GM19452 (cell line): Measurements from ENCODE around the gene ABHD15.

ENCODE experiments used
- ATAC-seq: cut with Tn5 transposase; IDR thresholded peaks from one replicate; pipeline ENCODE4 v1.9.1; 2021; ENCODE audit not compliant: unreplicated experiment

ABHD15 gene

GRCh38 chr17:29595107-29595942, 28.5 kb upstream of the ABHD15 start:
- no peak for ATAC-seq

- ATAC-seq: no peak
Measured at GRCh38 chr17:29594519-29595090, 27.8 kb upstream of the ABHD15 start.

DNA sequence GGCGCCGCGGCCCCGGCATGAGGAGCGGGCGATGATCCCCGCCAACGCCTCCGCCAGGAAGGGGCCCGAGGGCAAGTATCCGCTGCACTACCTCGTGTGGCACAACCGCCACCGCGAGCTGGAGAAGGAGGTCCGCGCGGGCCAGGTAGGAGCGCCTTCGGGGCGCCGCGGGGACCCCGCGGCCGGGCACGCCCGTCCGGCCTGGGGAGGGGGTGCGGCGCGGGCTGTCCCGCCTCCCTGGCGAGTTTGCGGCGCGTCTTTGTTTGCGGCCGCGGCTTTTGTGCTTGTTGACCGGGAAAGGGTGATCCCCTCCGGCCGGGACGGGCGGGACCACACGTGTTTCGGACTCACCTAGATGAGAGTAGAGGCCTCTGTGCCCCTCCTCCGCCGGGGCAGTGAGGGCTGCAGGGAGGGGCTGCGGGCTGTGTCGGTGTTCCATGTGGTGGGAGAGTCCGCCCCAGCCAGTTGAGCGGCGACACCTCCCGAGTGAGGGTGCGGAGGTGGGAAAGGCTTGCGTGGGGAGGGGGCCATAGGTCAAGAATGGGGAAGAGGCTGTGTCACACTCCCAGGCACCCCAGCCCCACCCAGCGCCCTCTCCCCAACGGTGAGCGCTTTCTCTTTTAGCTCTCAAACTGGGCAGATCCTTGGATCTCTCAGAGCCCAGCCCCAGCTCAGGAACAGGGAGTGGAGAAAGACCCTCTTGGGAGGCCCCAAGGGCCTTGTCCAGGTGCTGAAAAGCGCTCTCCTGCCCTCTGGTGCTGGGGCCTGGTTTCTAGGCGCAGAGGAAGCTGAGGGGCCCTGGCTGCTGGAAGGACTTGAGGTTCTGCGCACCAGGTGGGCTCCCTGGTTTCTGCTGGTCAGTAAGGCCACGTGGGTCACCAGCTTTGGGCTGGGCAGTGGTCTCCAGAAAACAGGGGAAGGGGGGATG, 27.0 kb upstream of the ABHD15 start:
- no peak for ATAC-seq

DNA sequence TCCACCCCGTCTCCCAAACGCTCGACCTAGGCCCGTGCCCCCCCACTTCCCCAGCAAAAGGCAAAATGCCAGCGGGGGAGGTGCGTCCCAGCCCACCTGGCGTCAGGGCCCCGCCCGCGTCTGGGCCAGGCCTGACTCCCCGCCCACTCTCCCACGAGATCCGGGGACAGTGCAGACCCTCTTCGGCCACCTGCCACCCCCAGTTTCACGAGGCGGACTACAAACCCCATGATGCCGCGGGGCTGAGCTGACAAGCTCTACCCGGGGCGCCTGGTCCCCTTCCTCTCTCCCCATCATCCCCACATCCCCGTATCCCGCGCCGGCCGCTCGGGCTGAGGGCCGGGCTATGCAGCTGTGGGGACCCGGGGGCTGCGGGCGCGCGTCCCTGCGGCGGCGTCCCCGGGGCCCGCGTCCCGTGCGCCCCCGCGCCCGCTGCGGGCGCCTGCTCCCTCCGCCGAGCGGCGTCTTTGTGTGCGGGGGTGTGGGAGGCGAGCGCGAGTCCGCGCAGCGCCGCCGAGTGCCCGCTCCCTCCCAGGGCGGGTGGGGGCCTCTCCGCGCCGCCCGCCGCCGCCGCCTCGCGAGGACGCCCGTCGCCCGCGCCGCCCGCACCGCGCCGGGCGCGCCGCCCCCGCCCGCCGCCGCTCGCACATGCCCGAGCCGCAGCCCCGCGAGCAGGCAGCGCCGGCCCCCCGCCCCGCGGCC, 26.2 kb upstream of the ABHD15 start, which contains the start of gene ANKRD13B:
Gene ANKRD13B, plus strand, starts transcription at position 283 of the 702 bp plus-strand sequence. CDS start 490 bp downstream, outside the sequence.
- no peak for ATAC-seq

DNA sequence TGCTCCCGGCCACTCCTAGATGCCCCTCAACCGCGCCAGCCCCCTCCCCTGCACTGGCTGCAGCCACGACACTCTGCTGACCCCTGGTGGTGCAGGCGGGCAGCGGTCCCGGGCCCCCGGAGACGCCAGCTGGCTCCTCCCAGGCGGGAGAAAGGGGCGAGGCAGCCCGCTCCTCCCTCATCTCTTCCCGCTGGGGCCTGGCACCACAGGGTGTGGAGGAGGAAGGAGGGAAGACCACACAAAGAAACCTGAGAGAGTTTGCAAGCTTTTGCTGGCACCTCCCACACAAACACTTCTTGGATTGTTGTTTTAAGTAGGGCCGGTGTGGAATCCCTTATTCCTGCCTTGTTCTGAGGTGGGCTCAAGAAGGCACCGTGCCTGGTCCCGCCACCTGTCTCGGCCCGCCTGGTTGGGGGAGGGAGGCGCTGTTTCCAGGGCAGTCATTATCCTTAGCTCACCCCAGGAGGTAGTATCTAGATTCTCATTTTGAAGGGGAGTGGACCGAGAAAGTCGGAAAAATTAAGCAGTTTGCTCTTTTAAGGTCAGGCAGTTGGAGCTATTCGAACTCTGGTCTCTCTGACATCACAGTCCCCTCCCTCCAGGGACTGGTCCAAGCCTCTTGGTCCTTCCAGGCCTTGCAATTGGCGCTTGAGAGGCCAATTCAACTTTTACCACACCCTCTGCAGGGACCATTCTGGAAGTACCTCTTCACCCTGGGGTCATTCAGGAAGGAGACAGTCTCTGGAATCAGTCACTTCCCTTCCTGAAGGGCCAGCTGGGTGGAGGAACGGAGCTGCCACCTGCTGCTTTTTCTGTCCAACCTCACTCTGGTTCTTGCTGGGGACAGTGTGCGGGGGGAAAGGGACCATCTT, 25.1 kb upstream of the ABHD15 start:
- ATAC-seq: no peak

DNA sequence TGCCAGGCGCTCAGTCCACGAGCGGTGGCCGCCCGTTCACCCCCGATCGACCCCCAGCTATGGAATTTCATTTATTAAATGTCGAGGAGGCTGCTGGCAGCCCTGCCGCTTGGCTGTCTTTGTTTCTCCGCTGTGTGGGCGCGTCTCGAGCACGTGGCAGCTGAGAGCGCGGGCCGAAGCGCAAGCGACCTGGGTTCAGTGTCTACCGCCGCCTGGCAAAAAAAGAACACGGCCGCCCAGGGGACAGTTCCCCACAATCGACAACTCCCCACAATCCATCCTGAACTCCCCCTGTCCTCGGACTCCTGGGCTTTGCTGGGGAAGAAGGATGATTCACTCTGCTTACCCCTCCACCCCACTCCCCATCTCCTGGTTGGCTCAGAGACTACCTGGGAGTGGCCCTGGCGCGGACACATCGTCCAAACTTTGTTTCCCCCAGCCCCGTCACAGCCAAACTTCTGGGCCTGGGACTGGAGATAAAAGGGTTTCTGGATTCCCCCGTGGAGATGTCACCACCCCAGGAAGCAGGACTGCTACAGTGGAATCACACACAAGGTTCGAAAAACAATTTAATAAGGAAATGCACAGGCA, 24.4 kb upstream of the ABHD15 start:
- ATAC-seq: no peak

DNA sequence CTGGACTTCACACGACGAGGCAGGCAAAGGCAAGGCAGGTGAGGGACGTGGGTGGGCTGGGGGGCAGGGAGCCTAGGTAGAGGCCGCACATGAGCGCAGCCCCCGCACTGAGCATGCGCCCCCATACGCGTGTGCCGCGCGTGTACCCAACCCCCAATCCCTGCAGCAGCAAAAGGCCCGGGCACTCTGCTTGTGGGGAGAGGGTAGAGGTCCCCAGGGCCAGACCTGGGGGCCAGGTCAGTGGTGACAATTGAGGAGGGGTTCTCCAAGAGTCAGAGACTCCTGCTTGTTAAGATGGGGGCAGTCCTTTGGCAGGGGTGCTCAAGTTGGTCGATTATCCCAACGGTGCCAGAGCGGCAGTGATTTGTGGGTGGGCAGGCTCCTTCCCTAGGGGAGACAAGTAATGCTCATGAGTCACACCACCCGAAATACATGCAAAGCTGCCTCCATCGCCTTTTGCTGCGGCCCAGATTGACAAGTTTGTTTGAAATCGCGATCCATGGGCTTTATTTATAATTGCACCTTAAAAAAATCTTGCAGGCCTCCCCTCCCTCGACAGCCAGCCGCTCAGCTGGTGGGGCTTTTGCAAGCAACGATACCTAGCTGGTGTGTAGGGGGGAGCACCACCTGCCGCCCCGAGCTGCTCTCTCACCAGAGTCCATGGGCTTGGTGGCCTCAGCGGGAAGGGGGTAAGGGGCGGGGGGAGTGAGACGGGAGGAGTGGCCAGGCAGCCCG, 23.7 kb upstream of the ABHD15 start:
- ATAC-seq: no peak

DNA sequence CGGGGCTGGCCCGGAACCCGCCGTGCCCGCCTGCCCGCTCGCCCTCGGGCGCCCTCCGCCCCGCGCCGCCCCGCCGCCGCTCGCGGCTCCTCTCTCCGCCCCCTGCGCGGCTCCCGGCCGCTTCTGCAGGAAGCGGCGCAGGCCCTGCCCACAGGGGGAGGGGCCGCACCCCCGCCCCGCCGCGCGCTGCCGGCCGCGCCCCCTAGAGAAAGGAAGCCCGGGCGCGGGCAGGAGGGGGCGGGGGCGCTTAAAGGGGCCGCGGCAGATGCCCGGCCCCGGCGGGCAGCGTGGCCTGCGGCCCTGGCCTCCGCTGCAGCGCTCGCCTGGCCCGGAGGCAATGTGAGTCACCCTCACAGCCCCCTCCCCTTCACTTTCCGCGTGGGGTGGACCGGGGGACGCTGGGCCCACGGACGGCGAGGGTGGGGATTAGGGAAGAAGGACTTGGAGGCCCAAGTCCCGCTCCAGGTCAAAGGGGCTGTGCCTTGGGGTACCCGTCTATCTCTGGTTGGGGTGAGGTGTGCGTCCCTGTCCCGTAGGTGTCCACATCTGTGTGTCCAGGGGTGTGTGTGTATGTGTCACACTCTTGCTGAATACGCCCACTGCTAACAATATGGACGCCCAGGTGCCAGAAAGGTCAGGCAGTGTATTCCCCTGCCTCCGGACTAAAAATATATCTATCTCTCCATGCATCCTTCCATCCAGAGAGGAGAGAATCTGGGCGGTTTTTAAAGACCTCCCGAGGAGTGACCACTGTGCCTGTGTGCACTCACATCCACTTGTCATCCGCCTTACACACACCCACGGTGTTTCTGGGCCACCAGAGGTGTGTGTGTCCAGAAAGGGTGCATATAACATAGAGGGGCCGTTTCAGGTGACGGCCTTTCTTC, 22.9 kb upstream of the ABHD15 start, which contains the start of gene GIT1:
Gene GIT1, minus strand, starts transcription at position 125 of the 887 bp plus-strand sequence. CDS start 270 bp downstream, outside the sequence.
- peak; percentile 47 for ATAC-seq

DNA sequence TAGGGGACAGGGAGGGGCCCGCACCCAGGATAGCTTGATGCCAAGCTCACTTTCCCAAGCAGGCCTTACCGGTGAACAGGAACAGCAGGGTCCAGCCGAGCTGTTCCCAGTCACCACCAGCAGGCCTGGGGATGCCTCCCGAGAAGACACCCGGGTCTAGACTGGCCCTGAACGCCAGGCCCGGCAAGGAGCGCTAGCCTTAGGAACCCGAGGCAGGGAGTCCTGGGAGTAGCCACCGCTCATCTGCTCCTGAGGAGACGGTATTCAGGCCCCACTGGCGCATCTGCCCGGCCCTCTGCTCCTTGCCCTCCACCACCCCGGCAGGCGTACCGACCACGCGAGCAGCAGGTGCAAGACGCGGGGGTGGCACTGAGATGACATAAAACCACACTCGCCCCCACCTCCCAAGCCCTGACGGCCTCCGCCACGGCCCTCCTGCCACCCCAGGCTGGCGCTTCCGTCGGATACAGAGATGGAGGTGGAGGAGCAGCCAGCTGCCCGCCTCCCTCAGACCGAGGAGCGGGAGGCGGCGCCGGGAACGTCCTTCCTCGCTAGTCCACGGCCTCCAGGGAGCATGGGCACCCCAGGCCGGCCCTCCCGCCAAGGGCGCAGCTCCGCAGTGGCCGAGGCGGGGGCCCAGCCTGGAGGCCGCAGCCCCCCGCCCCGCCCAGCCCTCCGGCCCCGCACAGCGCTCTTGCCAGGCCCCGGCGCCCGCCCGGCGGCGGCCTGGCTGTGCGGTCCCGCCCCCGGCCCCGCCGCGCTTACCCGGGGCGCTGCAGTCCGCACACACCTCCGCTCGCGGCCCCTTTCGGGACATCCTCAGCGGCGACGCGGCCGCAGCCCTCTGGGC, 21.9 kb upstream of the ABHD15 start:
- ATAC-seq: peak; percentile 12

GRCh38 chr17:29588017-29588561, 21.3 kb upstream of the ABHD15 start:
- ATAC-seq: no peak

DNA sequence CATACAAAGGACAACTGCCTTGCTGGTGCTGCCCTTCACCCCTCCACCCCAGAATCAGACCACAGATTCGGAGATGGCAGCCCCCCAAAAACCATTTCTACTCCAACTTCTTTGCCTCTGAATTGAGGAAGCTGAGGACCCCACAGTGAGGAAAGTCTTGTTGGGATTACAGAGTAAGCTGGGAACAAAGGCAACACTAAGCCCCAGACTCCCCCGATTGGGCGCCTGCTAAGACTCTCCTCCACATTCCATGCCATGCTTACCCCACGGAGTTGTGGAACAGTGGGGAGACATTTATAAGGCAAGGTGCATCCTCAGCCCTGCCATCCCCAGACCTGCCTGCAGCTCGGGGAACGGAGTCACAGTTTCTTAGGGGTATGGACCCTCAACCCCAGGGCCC, 20.8 kb upstream of the ABHD15 start:
- ATAC-seq: no peak

DNA sequence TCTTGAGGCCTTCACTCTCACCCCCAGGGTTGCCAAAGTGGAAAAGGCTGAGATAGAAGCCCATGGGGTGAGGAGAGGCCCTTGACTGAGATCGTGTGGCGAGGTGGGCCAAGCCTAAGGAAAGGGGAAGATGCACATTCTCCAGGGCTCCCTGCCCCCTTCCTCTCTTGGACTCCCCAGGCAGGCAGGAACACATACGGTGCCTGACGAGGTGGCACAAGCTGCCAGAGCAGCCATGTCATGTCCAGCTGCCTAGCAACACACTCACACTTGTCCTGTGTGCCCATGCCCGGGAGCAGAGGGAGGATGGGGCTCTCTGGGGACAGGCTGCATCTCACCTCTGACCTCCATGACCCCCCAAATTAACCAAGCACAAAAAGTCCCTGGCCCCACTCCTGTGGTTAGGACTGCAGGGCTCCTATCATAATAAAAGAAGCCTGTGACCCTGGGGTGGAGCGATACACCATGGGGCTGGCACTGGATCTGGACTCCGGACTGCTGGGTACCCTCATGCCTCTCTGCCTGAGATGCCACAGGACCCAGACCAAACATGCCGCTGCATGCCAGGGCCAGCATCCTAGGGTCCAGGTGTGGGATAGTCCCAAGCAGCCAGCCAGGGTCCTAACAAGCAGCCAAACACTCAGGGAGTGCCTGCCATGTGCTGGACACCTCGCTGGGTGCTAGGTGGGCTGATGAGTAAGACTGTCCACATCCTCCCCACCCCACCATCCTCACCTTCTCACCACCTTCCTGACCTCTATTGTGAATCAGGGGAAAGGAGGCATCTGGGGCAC, 20.0 kb upstream of the ABHD15 start:
- ATAC-seq: no peak

- ATAC-seq: no peak
Measured at GRCh38 chr17:29585080-29585751, 18.4 kb upstream of the ABHD15 start.

DNA sequence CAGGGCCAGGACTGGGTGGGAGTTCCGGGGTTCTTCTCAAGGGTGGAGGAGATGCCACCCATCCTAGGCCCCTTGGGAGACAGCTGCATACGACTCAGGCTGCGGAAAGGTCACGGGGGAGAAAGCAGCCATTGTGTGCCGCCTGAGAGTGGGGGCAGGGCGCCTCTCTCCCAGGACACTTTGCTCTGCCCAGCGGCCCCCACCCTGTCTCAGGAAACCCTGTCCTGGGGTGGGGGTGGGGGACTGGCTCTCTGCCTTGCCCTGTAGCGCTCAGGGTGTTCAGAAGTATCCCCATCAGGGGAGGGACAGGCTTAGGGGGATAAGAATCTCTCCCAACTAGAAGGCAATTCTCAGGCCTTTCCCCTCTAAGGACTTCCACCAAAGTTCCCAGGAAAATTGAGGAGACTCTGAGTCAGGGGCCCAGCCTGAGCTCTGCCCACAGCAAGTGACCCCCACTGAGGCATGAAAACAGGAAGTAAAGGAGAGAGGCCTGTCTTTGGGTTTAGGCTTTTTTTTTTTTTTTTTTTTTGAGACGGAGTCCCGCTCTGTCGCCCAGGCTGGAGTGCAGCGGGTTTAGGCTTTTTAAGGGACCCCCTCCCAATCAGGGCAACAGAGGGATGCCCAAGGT, 17.7 kb upstream of the ABHD15 start:
- ATAC-seq: no peak
